Ecto neural progenitor cell (in vitro differentiated cells): ENCODE results near the gene TCL1B.
"Not testable (repeated sequence)": the region's sequence is repeated elsewhere in the genome, so short reads cannot be mapped to it uniquely, and the experiment has no call there.

ENCODE experiments used
- DNase-seq: peaks from one replicate; pipeline ENCODE4 v3.0.0-alpha.2; 2018; ENCODE audit warnings: low spot score

The TCL1B gene

GRCh38 chr14:95685978-95686922, at the start of gene TCL1B:
TSS of gene TCL1B (plus strand) at chr14:95686426. CDS start at chr14:95686468, 42 bp downstream.
- DNase-seq: no peak

GRCh38 chr14:95644981-95645380, 41.2 kb upstream of the TCL1B start:
- no peak for DNase-seq

- no peak for DNase-seq
Measured at GRCh38 chr14:95645389-95645996, 40.7 kb upstream of the TCL1B start.

GRCh38 chr14:95647926-95648325, 38.3 kb upstream of the TCL1B start:
- no peak for DNase-seq

- DNase-seq: no peak
Measured at GRCh38 chr14:95649230-95649629, 37.0 kb upstream of the TCL1B start.

GRCh38 chr14:95651028-95651427, 35.2 kb upstream of the TCL1B start:
- no peak for DNase-seq

GRCh38 chr14:95651821-95652583, 34.2 kb upstream of the TCL1B start:
- no peak for DNase-seq

GRCh38 chr14:95652690-95653089, 33.5 kb upstream of the TCL1B start:
- no peak for DNase-seq

GRCh38 chr14:95655461-95655860, 30.8 kb upstream of the TCL1B start:
- DNase-seq: no peak

GRCh38 chr14:95656634-95657033, 29.6 kb upstream of the TCL1B start:
- no peak for DNase-seq

GRCh38 chr14:95657454-95657853, 28.8 kb upstream of the TCL1B start:
- no peak for DNase-seq

- no peak for DNase-seq
Measured at GRCh38 chr14:95659293-95659989, 26.8 kb upstream of the TCL1B start.

- DNase-seq: no peak
Measured at GRCh38 chr14:95659990-95660385, 26.2 kb upstream of the TCL1B start.

- no peak for DNase-seq
Measured at GRCh38 chr14:95660651-95661515, 25.3 kb upstream of the TCL1B start.

- DNase-seq: no peak
Measured at GRCh38 chr14:95662376-95663186, 23.6 kb upstream of the TCL1B start.

- no peak for DNase-seq
Measured at GRCh38 chr14:95663226-95663797, 22.9 kb upstream of the TCL1B start.

- no peak for DNase-seq
Measured at GRCh38 chr14:95664066-95664465, 22.2 kb upstream of the TCL1B start.

- no peak for DNase-seq
Measured at GRCh38 chr14:95664546-95664945, 21.7 kb upstream of the TCL1B start.

GRCh38 chr14:95665530-95665929, 20.7 kb upstream of the TCL1B start:
- DNase-seq: not testable (repeated sequence)

GRCh38 chr14:95666450-95666849, 19.8 kb upstream of the TCL1B start:
- DNase-seq: no peak
